ENCODE measurements around the gene PRRT1B. TPM values are rescaled to one million over a fixed set of nuclear protein-coding genes. Genes with fewer than 3 reads are reported as not detected.

The PRRT1B gene
- total RNA-seq, 1 donor from 2014 or later: not detected

GRCh38 chr9:131591845-131592208, 46.5 kb downstream of the PRRT1B start:
- no peak overlapping the region for H3K27ac Mint-ChIP-seq
- no peaks in the 10 kb centered on the region for H3K27me3 Mint-ChIP-seq (ENCODE audit: low read depth)
- peaks cover 8% of the 10 kb centered on the region for H3K36me3 Mint-ChIP-seq
- no peak for TF ChIP-seq CTCF (IDR thresholded peaks at IDR 0.05; ENCODE audit: unreplicated experiment)
- no peak overlapping the region for H3K4me3 Mint-ChIP-seq
- H3K4me1 Mint-ChIP-seq: no peaks in the 10 kb centered on the region
- DNase-seq (ENCODE audit: low spot score in 2 of 2, unreplicated experiment in 2 of 2): no peak
- no peaks in the 10 kb centered on the region for H3K9me3 Mint-ChIP-seq

- Mint-ChIP-seq H3K27me3 (ENCODE audit: low read depth) (no peaks in the 10 kb centered on the region), H3K36me3 (no peaks in the 10 kb centered on the region), H3K4me3 (no peak overlapping the region), H3K27ac (no peak overlapping the region), H3K9me3 (no peaks in the 10 kb centered on the region), H3K4me1 (no peaks in the 10 kb centered on the region)
- no peak for DNase-seq (ENCODE audit: low spot score in 2 of 2, unreplicated experiment in 2 of 2)
- TF ChIP-seq CTCF (IDR thresholded peaks at IDR 0.05; ENCODE audit: unreplicated experiment): no peak
Measured at GRCh38 chr9:131593091-131593820, 47.9 kb downstream of the PRRT1B start.

- no peak for DNase-seq (ENCODE audit: low spot score in 2 of 2, unreplicated experiment in 2 of 2)
- Mint-ChIP-seq H3K4me3 (no peak overlapping the region), H3K27me3 (ENCODE audit: low read depth) (no peaks in the 10 kb centered on the region), H3K9me3 (no peaks in the 10 kb centered on the region), H3K27ac (no peak overlapping the region), H3K36me3 (no peaks in the 10 kb centered on the region), H3K4me1 (no peaks in the 10 kb centered on the region)
- TF ChIP-seq CTCF (IDR thresholded peaks at IDR 0.05; ENCODE audit: unreplicated experiment): no peak
Measured at GRCh38 chr9:131593936-131594665, 48.8 kb downstream of the PRRT1B start.

GRCh38 chr9:131594906-131595665, 49.8 kb downstream of the PRRT1B start:
- no peaks in the 10 kb centered on the region for H3K9me3 Mint-ChIP-seq
- no peaks in the 10 kb centered on the region for H3K4me1 Mint-ChIP-seq
- TF ChIP-seq CTCF (IDR thresholded peaks at IDR 0.05; ENCODE audit: unreplicated experiment): no peak
- H3K27me3 Mint-ChIP-seq (ENCODE audit: low read depth): no peaks in the 10 kb centered on the region
- DNase-seq (ENCODE audit: low spot score in 2 of 2, unreplicated experiment in 2 of 2): no peak
- H3K36me3 Mint-ChIP-seq: peaks cover 2% of the 10 kb centered on the region
- no peak overlapping the region for H3K4me3 Mint-ChIP-seq
- no peak overlapping the region for H3K27ac Mint-ChIP-seq

- DNase-seq (ENCODE audit: low spot score in 2 of 2, unreplicated experiment in 2 of 2): no peak
- no peak overlapping the region for H3K27ac Mint-ChIP-seq
- H3K36me3 Mint-ChIP-seq: peaks cover 6% of the 10 kb centered on the region
- no peaks in the 10 kb centered on the region for H3K27me3 Mint-ChIP-seq (ENCODE audit: low read depth)
- no peaks in the 10 kb centered on the region for H3K9me3 Mint-ChIP-seq
- no peak for TF ChIP-seq CTCF (IDR thresholded peaks at IDR 0.05; ENCODE audit: unreplicated experiment)
- no peak overlapping the region for H3K4me3 Mint-ChIP-seq
- H3K4me1 Mint-ChIP-seq: no peaks in the 10 kb centered on the region
Measured at GRCh38 chr9:131595696-131596429, 50.5 kb downstream of the PRRT1B start.
